ENCODE results near the gene PCDHGB5. TPM values are rescaled to one million over a fixed set of nuclear protein-coding genes. Genes with fewer than 3 reads are reported as not detected.

The PCDHGB5 gene
- total RNA-seq, 1 donor from 2014 or later: 3.7 TPM

DNA sequence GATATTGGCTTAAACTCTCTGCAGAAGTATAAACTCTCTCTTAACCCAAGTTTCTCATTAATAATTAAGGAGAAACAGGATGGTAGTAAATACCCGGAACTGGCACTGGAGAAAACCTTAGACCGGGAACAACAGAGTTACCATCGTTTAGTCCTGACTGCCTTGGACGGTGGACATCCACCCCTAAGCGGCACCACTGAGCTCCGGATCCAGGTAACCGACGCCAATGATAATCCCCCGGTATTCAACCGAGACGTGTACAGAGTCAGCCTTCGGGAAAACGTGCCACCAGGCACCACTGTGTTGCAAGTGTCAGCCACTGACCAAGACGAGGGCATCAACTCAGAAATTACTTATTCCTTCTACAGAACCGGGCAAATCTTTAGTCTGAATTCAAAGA is 861 bp downstream of the PCDHGB5 start:
- Histone ChIP-seq H3K9me3 (ENCODE audit: low read depth) (peaks cover 34% of the 10 kb centered on the region), H3K4me2 (no peak overlapping the region), H3K4me1 (no peaks in the 10 kb centered on the region), H3K4me3 (no peak overlapping the region), H3K36me3 (peaks cover 3% of the 10 kb centered on the region), H3F3A (ENCODE audit: low read depth) (no peaks in the 10 kb centered on the region), H3K9ac (no peak overlapping the region), H2AFZ (replicated peaks) (no peak overlapping the region), H3K27me3 (no peaks in the 10 kb centered on the region), H3K27ac (no peak overlapping the region), H4K20me1 (ENCODE audit: low read depth) (no peaks in the 10 kb centered on the region), H3K79me2 (ENCODE audit: low read depth) (no peaks in the 10 kb centered on the region)
- Mint-ChIP-seq H3K36me3 (peaks cover 6% of the 10 kb centered on the region), H3K4me3 (no peak overlapping the region), H3K27me3 (ENCODE audit: insufficient read depth, low read depth) (no peaks in the 10 kb centered on the region), H3K4me1 (no peaks in the 10 kb centered on the region), H3K9me3 (peaks cover 61% of the 10 kb centered on the region), H3K27ac (no peak overlapping the region)
- no peak for DNase-seq (ENCODE audit: low spot score)
- no peak for TF ChIP-seq EZH2 (IDR thresholded peaks at IDR 0.05)
- TF ChIP-seq, protein P1, sequence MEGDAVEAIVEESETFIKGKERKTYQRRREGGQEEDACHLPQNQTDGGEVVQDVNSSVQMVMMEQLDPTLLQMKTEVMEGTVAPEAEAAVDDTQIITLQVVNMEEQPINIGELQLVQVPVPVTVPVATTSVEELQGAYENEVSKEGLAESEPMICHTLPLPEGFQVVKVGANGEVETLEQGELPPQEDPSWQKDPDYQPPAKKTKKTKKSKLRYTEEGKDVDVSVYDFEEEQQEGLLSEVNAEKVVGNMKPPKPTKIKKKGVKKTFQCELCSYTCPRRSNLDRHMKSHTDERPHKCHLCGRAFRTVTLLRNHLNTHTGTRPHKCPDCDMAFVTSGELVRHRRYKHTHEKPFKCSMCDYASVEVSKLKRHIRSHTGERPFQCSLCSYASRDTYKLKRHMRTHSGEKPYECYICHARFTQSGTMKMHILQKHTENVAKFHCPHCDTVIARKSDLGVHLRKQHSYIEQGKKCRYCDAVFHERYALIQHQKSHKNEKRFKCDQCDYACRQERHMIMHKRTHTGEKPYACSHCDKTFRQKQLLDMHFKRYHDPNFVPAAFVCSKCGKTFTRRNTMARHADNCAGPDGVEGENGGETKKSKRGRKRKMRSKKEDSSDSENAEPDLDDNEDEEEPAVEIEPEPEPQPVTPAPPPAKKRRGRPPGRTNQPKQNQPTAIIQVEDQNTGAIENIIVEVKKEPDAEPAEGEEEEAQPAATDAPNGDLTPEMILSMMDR (IDR thresholded peaks at IDR 0.05): no peak
- no peak for TF ChIP-seq EZH2phosphoT487 (IDR thresholded peaks at IDR 0.05)

- peaks cover 27% of the 10 kb centered on the region for H3K9me3 ChIP-seq (ENCODE audit: low read depth)
- H3K4me3 ChIP-seq: no peak overlapping the region
Measured at GRCh38 chr5:141399555-141400258, 2.0 kb downstream of the PCDHGB5 start.

DNA sequence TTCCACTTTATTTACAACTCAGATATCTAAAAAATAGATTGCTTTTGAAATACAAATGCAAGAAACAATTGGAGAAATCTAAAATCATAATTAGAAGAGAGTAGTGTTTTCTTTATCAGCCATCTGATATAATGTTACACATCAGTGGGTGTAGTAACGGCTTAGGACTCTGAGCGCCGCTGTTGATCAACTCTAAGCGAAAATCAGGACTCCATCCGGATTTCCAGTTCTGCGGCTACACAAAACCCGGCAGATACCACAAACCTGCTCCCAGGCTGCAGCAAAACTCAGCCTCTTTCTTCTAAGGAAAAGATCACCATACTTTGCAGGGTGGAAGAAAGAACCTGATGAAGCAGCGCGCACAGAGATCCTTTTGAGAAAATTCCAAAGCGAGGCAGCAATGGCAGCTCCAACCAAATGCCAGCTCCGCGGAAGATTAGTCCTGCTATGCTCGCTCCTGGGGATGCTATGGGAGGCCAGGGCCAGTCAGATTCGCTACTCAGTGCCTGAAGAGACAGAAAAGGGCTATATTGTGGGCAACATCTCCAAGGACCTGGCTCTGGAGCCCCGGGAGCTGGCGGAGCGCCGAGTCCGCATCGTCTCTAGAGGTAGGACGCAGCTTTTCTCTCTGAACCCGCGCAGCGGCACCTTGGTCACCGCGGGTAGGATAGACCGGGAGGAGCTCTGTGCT is 5.0 kb downstream of the PCDHGB5 start, which contains the start of gene PCDHGA9:
Gene PCDHGA9, plus strand, starts transcription at position 226 of the 691 bp plus-strand sequence. Its CDS starts 175 bp downstream, at position 401.
- DNase-seq (ENCODE audit: low spot score): no peak
- Histone ChIP-seq H3K79me2 (ENCODE audit: low read depth) (no peaks in the 10 kb centered on the region), H4K20me1 (ENCODE audit: low read depth) (no peaks in the 10 kb centered on the region), H3K27ac (no peak within 1 kb of the TSS), H3K4me3 (no peak within 1 kb of the TSS), H3K4me1 (no peaks in the 10 kb centered on the region), H3F3A (ENCODE audit: low read depth) (peaks cover 4% of the 10 kb centered on the region), H3K4me2 (no peak within 1 kb of the TSS), H3K36me3 (no peaks in the 10 kb centered on the region), H3K27me3 (no peaks in the 10 kb centered on the region), H3K9ac (no peak within 1 kb of the TSS), H2AFZ (replicated peaks) (no peak within 1 kb of the TSS), H3K9me3 (ENCODE audit: low read depth) (peaks cover 14% of the 10 kb centered on the region)
- H3K36me3 Mint-ChIP-seq: peaks cover 13% of the 10 kb centered on the region
- peaks cover 61% of the 10 kb centered on the region for H3K9me3 Mint-ChIP-seq
- H3K27me3 Mint-ChIP-seq (ENCODE audit: insufficient read depth, low read depth): no peaks in the 10 kb centered on the region
- no peak within 1 kb of the TSS for H3K27ac Mint-ChIP-seq
- TF ChIP-seq, protein P1 (IDR thresholded peaks at IDR 0.05): peak; percentile 23
- no peak for TF ChIP-seq EZH2 (IDR thresholded peaks at IDR 0.05)
- H3K4me3 Mint-ChIP-seq: no peak within 1 kb of the TSS
- H3K4me1 Mint-ChIP-seq: no peaks in the 10 kb centered on the region

More at GRCh38 chr5:141399555-141400258, 2.0 kb downstream of the PCDHGB5 start:
- Mint-ChIP-seq H3K4me3 (no peak overlapping the region), H3K9me3 (peaks cover 62% of the 10 kb centered on the region), H3K4me1 (no peaks in the 10 kb centered on the region), H3K27me3 (ENCODE audit: insufficient read depth, low read depth) (no peaks in the 10 kb centered on the region), H3K36me3 (peaks cover 5% of the 10 kb centered on the region), H3K27ac (no peak overlapping the region)
- DNase-seq (ENCODE audit: low spot score): no peak
- H3F3A ChIP-seq (ENCODE audit: low read depth): no peaks in the 10 kb centered on the region
- H2AFZ ChIP-seq (replicated peaks): no peak overlapping the region
- no peak overlapping the region for H3K4me2 ChIP-seq
- H4K20me1 ChIP-seq (ENCODE audit: low read depth): no peaks in the 10 kb centered on the region
- H3K27me3 ChIP-seq: no peaks in the 10 kb centered on the region
- H3K36me3 ChIP-seq: no peaks in the 10 kb centered on the region
- H3K4me1 ChIP-seq: no peaks in the 10 kb centered on the region
- no peaks in the 10 kb centered on the region for H3K79me2 ChIP-seq (ENCODE audit: low read depth)
- H3K9ac ChIP-seq: no peak overlapping the region
- no peak overlapping the region for H3K27ac ChIP-seq
- no peak for TF ChIP-seq EZH2 (IDR thresholded peaks at IDR 0.05)
- TF ChIP-seq, protein P1 (IDR thresholded peaks at IDR 0.05): no peak
- TF ChIP-seq EZH2phosphoT487 (IDR thresholded peaks at IDR 0.05): no peak

Measured in neural progenitor cell (in vitro differentiated cells).